Stimulated activated CD4-positive, alpha-beta T cell treated with anti-CD3 and anti-CD28 coated beads, Interleukin-12 subunit alpha, Interleukin-12 subunit beta, amount 100 ng/mL, for 24 hours (primary cell): Measurements from ENCODE around the gene CEBPG.
A peak's percentile ranks its signal among the peaks of the same experiment; 100 is the strongest.

Experiments
- DNase-seq, 2 experiments: peaks; one replicate each; pipeline ENCODE4 v3.0.0-alpha.2; 2020; ENCODE audit warnings: low read depth in 2 of 2

Gene CEBPG

DNA sequence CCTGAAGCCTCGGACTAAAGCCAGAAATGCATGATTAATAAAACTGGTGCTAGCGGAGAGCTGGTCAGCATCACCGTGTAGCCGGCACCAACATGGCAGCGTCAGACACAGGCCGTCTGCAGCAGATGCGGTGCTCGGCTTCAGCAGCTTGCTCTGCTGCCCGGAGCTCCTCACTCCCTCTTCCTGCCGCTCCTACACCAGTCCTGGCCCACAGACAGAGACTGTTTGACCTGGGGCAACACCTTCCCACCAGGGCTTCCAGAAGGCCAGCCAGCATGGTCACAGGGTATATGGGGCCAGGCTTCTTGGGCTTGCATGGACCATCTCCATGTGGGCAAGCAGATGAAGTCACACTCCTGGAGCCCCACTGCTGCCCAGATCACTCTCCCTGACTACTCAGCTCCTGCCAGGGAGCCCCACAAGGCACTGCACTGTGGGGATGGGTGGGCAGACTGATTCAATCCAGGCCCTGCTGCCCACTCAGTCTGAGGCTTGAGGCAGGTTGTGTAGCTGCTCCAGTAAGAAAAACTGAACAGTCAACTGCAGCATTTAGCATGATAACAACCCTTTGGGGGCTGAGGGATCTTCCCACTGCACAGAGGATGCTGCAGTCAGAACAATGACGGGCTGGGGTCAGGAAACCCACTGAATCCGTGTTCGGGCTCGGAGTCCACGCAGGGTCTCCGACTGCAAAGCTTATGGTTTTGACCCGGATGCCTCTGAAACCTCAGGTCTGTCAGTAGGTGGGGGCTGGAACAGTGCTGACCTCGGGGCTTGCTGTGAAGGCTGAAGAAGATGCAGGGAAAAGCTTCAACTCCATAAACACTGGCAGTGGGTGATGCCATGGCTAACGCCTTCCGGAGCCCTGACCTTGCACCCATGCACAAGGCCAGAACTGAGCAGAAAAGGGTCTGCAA is 45.6 kb downstream of the CEBPG start:
- no peak for DNase-seq

GRCh38 chr19:33419788-33420130 is 46.2 kb downstream of the CEBPG start:
- DNase-seq: no peak

GRCh38 chr19:33420821-33421220 is 47.3 kb downstream of the CEBPG start:
- no peak for DNase-seq

DNA sequence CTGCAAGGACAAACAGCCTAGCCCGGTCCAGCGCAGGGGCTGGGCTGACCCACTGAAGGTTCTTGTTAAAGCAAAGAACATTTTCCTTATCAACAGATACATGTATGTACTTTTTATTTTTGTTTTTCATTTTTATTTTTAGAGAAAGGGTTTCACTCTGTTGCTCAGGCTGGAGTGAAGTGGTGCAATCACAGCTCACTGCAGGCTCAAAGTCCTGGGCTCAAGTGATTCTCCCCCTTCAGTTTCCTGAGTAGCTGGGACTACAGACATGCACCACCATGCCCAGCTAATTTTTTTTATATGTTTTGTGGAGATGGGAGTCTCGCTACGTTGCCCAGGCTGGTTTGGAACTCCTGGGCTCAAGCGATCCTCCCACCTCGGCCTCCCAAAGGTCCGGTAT is 47.9 kb downstream of the CEBPG start:
- no peak for DNase-seq

DNA sequence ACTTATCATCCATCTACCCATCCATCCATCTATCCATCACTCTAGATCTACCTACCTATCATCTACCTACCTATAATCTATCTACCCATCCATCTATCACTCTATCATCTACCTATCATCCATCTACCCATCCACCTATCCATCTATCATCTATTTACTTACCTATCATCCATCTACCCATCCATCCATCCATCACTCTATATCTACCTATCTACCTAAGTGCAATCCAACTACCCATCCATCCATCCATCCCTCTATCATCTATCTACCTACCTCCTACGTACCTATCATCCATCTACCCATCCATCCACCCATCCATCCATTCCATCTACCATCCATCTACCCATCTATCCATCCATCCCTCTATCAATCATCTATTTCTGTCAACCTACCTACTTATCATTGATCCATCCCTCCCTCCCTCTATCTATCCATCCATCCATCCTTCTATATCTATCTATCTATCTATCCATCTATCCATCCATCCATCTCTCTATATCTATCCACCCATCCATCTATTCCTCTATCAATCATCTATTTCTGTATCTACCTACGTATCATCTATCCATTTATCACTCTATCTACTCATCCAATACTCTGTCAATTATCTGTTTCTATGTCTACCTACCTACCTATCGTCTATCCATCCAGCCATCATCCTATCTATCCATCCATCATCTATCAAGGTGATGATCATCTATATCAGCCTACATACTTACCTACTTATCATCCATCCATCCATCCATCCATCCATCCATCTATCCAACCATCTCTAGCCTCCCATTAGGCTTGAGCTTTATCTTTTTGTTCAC is 49.1 kb downstream of the CEBPG start:
- no peak for DNase-seq

- no peak for DNase-seq
Measured at GRCh38 chr19:33424181-33424580, 50.7 kb downstream of the CEBPG start.

DNA sequence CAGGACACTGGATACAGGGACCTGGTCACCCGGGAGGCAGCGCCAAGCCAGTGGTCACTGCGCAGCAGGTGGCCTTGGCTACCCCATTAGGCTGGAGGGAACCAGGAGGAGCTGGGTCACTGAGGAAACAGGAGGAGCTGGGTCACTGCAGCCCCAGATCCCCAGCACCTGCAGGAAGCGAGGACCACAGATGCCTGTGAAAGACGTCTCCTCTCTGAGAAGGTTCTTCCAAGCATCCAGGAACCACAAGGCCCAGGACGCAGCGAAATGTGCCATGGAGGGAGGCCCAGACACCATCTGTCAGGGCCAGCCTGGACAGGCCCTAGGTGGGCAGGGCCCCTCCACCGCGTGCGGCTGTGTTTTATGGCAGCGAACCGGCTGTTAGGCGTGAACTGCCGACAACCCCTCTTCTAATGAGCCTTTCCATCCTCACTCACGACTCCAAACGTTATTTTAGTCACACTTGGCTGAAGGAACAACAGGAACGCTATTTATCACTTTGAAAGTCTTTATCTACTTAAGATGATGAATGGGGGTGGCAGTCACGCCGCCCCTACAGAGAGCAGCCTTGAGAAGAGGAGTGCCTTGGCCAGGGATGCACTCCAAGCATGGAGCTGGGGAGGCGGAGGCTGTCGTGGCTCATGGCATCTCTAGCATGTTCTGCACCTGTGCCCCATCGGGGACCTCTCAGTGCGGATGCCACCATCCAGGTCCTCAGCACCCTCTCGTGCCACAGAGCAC is 53.3 kb downstream of the CEBPG start:
- no peak for DNase-seq

- DNase-seq: no peak
Measured at GRCh38 chr19:33427801-33428626, 54.5 kb downstream of the CEBPG start.

- DNase-seq: no peak
Measured at GRCh38 chr19:33428627-33429125, 55.2 kb downstream of the CEBPG start.

- no peak for DNase-seq
Measured at GRCh38 chr19:33429891-33430673, 56.6 kb downstream of the CEBPG start.

DNA sequence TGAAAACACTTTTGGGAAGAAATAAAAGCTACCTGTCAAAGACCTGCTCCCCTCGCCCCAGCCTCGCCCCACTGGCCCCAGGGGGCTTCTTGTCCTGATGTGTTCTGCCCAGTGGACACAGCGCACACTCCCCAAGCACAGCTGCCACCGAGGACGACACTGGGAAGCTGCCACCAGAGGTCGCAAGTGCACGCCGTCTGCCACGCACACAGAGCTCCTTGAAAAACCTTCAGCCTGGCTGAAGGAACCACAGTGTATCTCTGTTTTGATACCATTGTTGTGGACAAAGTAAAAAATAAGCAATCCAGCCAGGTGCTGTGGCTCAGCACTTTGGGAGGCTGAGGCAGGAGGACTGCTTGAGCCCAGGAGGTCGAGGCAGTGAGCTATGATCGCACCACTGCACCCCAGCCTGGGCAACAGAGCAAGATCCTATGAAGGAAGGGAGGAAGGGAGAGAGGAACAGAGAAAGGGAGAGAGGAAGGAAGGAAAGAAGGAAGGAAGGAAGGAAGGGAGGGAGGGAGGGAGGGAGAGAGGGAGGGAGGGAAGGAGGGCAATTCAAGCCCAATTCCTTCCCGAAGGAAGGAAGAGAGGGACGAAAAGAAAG is 57.3 kb downstream of the CEBPG start:
- DNase-seq: peak; percentile 24 to 57

DNA sequence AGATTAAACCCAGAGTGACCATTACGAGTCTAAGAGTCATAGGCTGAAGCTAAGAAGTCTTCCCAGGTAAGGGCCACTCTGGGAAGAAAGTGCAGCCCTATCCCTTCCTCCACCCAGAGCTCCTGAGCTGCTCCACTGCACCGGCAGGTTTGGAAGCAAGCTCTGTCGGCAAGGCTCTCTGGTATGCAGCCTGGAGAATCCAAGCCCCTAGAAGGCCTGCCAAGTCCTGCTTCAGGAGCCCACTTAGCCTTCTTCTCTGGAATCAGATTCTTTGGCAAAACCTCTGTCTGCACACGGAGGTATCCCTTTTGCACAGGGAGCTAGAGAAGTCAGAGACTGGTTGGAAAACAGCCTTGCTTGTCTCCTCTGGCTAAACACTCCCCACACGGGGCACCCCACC is 58.5 kb downstream of the CEBPG start:
- no peak for DNase-seq
